ENCODE results near the gene EPHA6. TPM values are rescaled to one million over a fixed set of nuclear protein-coding genes. Genes with fewer than 3 reads are reported as not detected.

The EPHA6 gene
- total and polyA plus RNA-seq, 2 donors (not counting 1 experiment from before 2014, with no cell fraction given): not detected

DNA sequence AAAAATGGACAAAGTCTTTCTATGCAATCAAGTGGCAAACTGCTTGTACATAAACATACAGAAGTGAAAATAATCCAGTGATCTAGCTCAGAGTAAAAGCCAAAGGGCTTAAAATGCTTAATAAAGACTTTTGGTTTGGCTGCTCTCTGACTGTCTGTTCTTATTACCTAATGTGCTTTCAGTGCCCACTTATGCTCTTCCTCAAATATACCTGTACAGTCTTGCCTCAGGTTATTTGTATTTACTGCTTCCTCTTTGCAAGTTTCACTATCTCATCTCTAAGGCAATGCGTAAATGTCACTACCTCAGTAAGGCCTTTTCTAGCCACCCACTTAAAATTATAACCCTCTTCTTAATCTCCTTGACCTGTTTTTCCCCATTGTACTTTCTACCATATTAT lies 171.8 kb downstream of the EPHA6 start:
- no peaks in the 10 kb centered on the region for H3K79me2 ChIP-seq (ENCODE audit: control insufficient read depth, insufficient read depth, low read length)
- H3K4me1 Mint-ChIP-seq: no peaks in the 10 kb centered on the region
- ChIA-PET POLR2A (no interaction called here), CTCF (interaction anchor here (1.4 kb wide), 1 partner anchor 20 kb away, joined by 3 read pairs; no protein-coding TSS in a partner anchor)
- H3K27me3 ChIP-seq (replicated peaks in 1 of 4; ENCODE audit: control extremely low read depth in 1 of 4, control insufficient read depth in 3 of 4, insufficient read depth in 4 of 4, low read length in 3 of 4): no peaks in the 10 kb centered on the region
- intact Hi-C loops (cut with micrococcal nuclease): no loop called here
- no peak overlapping the region for H3K4me3 ChIP-seq (ENCODE audit: control extremely low read depth in 1 of 5, extremely low read depth in 1 of 5, insufficient read depth in 1 of 5, low read depth in 2 of 5, low read length in 4 of 5)
- no peak overlapping the region for H3K9ac ChIP-seq (ENCODE audit: low read length)
- no peaks in the 10 kb centered on the region for H4K20me1 ChIP-seq (ENCODE audit: control insufficient read depth, insufficient read depth, low read length, poor library complexity, severe bottlenecking)
- no peak for DNase-seq
- TF ChIP-seq EZH2 (IDR thresholded peaks at IDR 0.05; ENCODE audit: borderline replicate concordance, insufficient read depth, low read depth, low read length, poor library complexity, severe bottlenecking): no peak
- TF ChIP-seq, protein P1, sequence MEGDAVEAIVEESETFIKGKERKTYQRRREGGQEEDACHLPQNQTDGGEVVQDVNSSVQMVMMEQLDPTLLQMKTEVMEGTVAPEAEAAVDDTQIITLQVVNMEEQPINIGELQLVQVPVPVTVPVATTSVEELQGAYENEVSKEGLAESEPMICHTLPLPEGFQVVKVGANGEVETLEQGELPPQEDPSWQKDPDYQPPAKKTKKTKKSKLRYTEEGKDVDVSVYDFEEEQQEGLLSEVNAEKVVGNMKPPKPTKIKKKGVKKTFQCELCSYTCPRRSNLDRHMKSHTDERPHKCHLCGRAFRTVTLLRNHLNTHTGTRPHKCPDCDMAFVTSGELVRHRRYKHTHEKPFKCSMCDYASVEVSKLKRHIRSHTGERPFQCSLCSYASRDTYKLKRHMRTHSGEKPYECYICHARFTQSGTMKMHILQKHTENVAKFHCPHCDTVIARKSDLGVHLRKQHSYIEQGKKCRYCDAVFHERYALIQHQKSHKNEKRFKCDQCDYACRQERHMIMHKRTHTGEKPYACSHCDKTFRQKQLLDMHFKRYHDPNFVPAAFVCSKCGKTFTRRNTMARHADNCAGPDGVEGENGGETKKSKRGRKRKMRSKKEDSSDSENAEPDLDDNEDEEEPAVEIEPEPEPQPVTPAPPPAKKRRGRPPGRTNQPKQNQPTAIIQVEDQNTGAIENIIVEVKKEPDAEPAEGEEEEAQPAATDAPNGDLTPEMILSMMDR (IDR thresholded peaks at IDR 0.05): no peak
- peaks cover 0 to 8% (median 0%) of the 10 kb centered on the region in 3 donors for H3K9me3 ChIP-seq (ENCODE audit: control extremely low read depth in 1 of 3, control insufficient read depth in 2 of 3, insufficient read depth in 1 of 3, low read length in 2 of 3)
- no peaks in the 10 kb centered on the region for H3K36me3 ChIP-seq (replicated peaks in 1 of 2; ENCODE audit: control extremely low read depth in 1 of 2, control insufficient read depth in 1 of 2, extremely low read depth in 1 of 2, insufficient read depth in 2 of 2, low read length in 1 of 2)
- H3K4me3 Mint-ChIP-seq: no peak overlapping the region
- no peaks in the 10 kb centered on the region for H3K4me1 ChIP-seq (ENCODE audit: control insufficient read depth in 2 of 2, insufficient read depth in 2 of 2, low read length in 2 of 2)
- no peaks in the 10 kb centered on the region for H3K9me3 Mint-ChIP-seq (ENCODE audit: insufficient read depth)
- H2AFZ ChIP-seq (ENCODE audit: insufficient read depth, low read depth, low read length, poor library complexity, severe bottlenecking): no peak overlapping the region
- no peaks in the 10 kb centered on the region for H3K27me3 Mint-ChIP-seq
- 100% methylated on average over 1 of the region's 1 CpG for WGBS (ENCODE audit: insufficient coverage)
- no peak overlapping the region for H3K27ac ChIP-seq (ENCODE audit: low read length in 2 of 2)
- ATAC-seq (ENCODE audit: low read depth): no peak
- H3K27ac Mint-ChIP-seq: no peak overlapping the region
- H3K4me2 ChIP-seq (replicated peaks; ENCODE audit: low read depth, low read length, poor library complexity, severe bottlenecking): no peak overlapping the region

DNA sequence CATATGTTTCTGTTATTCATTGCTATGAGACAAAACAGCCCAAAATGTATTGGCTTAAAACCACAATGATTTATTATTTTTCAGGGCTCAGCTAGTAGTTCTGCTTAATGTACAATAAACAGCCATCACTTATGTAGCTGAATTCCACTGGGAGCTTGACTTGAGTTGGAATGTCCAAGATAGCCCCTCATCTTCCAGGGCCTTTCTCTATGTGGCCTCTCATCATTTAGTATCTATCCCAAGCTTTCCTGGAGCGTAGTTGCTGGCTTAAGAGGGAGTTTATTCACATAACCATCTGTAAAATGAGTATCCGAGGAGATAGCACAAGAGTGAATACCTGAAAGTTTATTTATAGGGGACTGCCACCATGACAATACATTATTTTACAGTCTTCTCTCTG lies 176.8 kb downstream of the EPHA6 start:
- POLR2A ChIA-PET: no interaction called here
- no peaks in the 10 kb centered on the region for H3K9me3 Mint-ChIP-seq (ENCODE audit: insufficient read depth)

More for the DNA sequence above, 176.8 kb downstream of the EPHA6 start:
- H3K4me2 ChIP-seq (replicated peaks; ENCODE audit: low read depth, low read length, poor library complexity, severe bottlenecking): no peak overlapping the region
- H3K36me3 ChIP-seq (replicated peaks in 1 of 2; ENCODE audit: control extremely low read depth in 1 of 2, control insufficient read depth in 1 of 2, extremely low read depth in 1 of 2, insufficient read depth in 2 of 2, low read length in 1 of 2): no peaks in the 10 kb centered on the region
- TF ChIP-seq, protein P1 (IDR thresholded peaks at IDR 0.05): no peak
- no peak for TF ChIP-seq EZH2 (IDR thresholded peaks at IDR 0.05; ENCODE audit: borderline replicate concordance, insufficient read depth, low read depth, low read length, poor library complexity, severe bottlenecking)
- H3K27me3 ChIP-seq (replicated peaks in 1 of 4; ENCODE audit: control extremely low read depth in 1 of 4, control insufficient read depth in 3 of 4, insufficient read depth in 4 of 4, low read length in 3 of 4): no peaks in the 10 kb centered on the region
- H3K9ac ChIP-seq (ENCODE audit: low read length): no peak overlapping the region
- no peaks in the 10 kb centered on the region for H3K79me2 ChIP-seq (ENCODE audit: control insufficient read depth, insufficient read depth, low read length)
- no peak overlapping the region for H3K4me3 ChIP-seq (ENCODE audit: control extremely low read depth in 1 of 5, extremely low read depth in 1 of 5, insufficient read depth in 1 of 5, low read depth in 2 of 5, low read length in 4 of 5)
- H2AFZ ChIP-seq (ENCODE audit: insufficient read depth, low read depth, low read length, poor library complexity, severe bottlenecking): no peak overlapping the region
- CTCF ChIA-PET: no interaction called here
- H3K27ac ChIP-seq (ENCODE audit: low read length in 2 of 2): no peak overlapping the region
- ATAC-seq (ENCODE audit: low read depth) (no peak), DNase-seq (no peak)
- no peaks in the 10 kb centered on the region for H3K4me1 ChIP-seq (ENCODE audit: control insufficient read depth in 2 of 2, insufficient read depth in 2 of 2, low read length in 2 of 2)
- H3K27ac Mint-ChIP-seq: no peak overlapping the region
- intact Hi-C loops (cut with micrococcal nuclease): no loop called here
- no peaks in the 10 kb centered on the region for H3K4me1 Mint-ChIP-seq
- WGBS (ENCODE audit: insufficient coverage): no CpG with 5 or more reads among the region's 2 CpGs
- no peaks in the 10 kb centered on the region for H3K9me3 ChIP-seq (ENCODE audit: control extremely low read depth in 1 of 3, control insufficient read depth in 2 of 3, insufficient read depth in 1 of 3, low read length in 2 of 3)
- H3K27me3 Mint-ChIP-seq: no peaks in the 10 kb centered on the region
- H4K20me1 ChIP-seq (ENCODE audit: control insufficient read depth, insufficient read depth, low read length, poor library complexity, severe bottlenecking): no peaks in the 10 kb centered on the region
- no peak overlapping the region for H3K4me3 Mint-ChIP-seq

All from B cell (primary cell).